HG03442 (cell line): Measurements from ENCODE around the gene CRMP1.
"Not testable (repeated sequence)": the region's sequence is repeated elsewhere in the genome, so short reads cannot be mapped to it uniquely, and the experiment has no call there.

ENCODE experiments used
- ATAC-seq: cut with Tn5 transposase; IDR thresholded peaks from one replicate; pipeline ENCODE4 v1.9.1; 2021; ENCODE audit warnings: mild to moderate bottlenecking, moderate library complexity; ENCODE audit not compliant: unreplicated experiment

The CRMP1 gene

DNA sequence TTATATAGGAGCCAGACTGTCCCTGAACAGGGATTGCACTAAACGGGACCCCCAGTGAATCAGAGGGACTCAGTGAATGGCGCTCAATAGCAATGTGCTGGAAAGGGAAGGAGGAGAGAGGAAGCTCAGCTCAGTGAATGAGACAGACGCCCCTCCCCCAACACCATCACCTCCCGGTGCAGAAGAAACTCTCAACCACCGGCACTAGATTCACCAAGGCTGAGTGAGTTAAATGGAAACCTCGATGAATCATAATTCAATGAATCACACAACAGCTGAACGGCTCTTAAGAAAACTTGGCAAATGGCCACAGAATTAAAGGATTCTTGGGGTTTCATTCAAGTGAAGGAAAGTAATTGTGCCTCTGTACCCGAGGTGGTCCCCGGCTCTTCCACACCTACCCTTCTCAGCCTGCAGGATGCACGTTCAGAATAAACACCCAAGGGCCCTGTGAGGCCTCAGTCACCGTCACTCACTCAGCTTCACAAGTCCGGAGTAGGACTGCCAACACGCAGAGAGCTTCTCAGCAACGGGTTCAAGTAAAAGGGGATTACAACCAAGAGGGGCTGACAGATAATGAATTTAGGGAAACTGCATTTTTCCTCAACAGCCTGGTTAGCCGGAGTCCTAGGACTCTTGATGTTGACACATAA lies 29.3 kb downstream of the CRMP1 start:
- no peak for ATAC-seq

DNA sequence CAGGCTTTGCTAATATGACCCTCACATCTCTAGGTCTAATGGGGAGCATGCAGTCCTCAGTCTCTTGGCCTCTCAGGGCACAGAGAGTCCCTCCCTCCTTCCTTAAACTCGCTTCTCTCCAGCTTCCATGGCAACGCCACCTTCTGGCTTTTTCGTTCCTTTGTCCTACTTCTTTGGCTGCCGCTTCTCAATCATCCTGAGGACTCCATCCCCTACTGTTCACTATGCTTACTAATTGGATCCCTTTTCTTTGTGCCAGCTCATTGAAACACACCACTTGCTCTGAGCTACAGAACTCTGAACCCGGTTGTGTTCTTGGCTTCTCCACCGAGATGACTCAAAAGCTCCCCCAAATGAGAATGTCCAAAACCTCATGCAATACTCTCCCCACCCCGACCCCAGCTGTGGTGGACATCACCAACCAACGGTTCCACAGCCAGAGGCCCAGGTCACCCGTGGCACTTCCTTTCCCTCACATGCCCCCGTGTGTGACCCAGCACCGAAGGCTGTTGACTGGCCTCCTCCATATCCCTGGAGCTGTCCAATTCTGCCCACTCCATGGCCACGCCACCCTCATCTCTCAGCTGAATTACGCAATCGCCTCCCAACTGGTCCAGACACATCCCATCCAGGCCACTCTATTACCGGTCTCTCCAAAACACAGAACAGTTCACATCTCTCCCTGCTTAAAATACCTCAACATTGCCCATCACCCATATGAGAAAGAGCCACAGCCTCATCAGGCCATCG lies 34.7 kb downstream of the CRMP1 start:
- no peak for ATAC-seq

DNA sequence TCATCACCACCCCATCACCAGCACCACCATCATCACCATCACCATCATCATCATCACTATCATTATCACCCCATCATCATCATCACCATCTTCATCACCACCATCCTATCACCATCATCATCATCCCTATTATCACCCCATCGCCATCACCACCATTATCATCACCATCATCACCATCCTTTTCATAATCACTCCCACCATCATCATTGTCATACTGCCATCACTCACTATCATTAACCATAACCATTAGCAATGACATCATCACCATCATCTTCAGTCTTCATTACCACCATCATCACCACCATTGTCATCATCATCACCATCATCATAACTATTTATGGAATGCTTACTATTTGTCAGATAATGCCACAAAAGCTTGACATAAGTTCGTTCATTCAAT lies 35.7 kb downstream of the CRMP1 start:
- ATAC-seq = no peak

DNA sequence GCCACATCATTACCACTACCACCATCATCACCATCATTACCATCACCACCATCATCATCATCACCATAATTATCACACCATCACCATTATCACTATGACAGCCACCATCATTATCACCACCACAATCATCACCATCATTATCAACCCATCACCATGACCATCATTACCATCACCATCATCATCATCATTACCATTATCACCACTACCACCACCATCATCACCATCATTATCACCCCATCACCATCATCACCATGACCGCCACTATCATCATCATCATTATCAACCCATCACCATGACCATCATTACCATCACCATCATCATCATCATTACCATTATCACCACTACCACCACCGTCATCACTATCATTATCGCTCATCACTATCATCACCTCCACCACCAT lies 36.5 kb downstream of the CRMP1 start:
- ATAC-seq = not testable (repeated sequence)

DNA sequence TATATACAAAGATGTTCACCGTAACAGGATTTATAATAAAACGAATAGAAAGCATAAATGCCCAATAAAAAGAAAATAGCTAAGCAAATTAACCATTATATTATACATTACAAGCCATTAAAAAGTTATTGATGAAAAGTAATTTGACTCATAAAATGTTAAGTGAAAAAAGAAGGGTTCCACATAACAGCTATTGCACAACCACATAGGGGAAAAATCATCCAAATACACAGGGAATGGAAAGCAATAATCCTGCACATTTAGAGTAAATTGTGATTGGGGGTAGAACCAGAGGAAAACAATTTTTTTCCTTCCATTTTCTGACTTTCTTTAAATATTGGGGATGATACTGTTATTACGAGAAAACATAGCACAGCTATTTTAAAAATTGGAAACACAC lies 38.0 kb downstream of the CRMP1 start:
- ATAC-seq = no peak

- no peak for ATAC-seq
Measured at GRCh38 chr4:5852523-5853202, 40.2 kb downstream of the CRMP1 start.

DNA sequence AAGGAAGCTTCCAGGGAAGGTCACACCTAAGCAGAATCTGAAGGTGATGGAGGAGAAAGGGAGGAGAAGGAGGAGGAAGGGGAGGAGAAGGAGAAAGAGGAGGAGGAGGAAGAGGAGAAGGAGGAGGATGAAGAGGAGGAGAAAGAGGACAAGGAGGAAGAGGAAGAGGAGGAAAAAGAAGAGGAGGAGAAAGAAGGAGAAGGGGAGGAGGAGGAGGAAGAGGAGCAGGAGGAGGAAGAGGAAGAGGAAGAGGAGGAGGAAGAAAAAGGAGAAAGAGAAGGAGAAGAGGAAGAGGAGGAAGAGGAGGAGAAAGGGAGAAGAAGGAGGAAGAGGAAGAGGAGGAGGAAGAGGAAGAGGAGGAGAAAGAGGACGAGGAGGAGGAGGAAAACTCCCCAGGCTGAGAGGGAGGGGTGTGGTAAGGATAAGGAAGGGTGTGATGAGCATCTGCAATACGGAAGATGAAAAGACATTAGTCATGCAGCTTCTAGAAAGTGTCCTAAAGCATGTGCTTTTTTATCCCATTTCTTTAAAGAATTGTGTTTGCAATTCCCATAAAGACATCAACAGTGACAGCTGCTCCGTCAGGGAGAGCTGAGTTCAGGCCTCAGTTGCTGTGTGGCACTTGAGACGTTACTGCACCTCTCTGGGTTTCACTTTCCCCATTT lies 41.1 kb downstream of the CRMP1 start:
- no peak for ATAC-seq

DNA sequence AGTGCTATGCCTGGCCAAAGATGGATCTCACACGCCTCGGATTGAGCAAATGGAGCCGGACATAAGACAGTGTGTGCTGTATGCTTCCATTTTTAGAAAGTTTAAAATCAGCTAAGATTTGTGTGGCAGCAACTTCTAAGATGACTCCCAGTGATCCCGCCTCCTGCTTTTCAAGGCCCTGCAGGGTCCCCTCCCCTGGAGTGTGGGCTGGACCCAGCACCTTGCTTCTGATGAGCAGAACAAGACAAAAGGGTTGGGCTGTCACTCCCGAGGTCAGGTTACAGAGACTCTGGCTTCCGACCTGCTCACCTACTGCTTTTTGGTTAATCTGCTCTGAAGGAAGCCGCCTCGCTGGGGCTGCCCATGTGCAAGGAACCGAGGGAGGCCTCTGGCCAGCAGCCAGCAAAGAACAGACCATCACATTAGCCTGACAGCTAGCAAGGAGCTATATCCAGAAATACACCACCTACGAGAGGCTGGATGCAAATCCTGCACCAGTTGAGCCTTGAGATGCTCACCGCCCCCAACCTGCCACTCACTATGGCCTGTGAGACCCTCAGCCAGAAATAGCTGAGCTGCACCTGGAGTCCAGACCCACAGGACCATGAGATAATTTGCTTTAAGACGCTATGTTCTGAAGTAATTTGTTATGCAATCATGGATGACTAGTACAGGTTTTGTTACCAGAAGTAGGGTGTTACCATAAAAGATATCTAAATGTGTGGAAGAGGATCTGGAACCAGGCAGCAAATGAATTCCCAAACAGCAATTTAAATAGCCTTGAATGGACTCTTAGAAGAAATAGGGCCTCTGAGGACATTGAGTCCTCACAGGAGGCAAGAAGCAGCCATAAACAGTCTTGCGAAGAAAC lies 47.6 kb downstream of the CRMP1 start:
- ATAC-seq = no peak

DNA sequence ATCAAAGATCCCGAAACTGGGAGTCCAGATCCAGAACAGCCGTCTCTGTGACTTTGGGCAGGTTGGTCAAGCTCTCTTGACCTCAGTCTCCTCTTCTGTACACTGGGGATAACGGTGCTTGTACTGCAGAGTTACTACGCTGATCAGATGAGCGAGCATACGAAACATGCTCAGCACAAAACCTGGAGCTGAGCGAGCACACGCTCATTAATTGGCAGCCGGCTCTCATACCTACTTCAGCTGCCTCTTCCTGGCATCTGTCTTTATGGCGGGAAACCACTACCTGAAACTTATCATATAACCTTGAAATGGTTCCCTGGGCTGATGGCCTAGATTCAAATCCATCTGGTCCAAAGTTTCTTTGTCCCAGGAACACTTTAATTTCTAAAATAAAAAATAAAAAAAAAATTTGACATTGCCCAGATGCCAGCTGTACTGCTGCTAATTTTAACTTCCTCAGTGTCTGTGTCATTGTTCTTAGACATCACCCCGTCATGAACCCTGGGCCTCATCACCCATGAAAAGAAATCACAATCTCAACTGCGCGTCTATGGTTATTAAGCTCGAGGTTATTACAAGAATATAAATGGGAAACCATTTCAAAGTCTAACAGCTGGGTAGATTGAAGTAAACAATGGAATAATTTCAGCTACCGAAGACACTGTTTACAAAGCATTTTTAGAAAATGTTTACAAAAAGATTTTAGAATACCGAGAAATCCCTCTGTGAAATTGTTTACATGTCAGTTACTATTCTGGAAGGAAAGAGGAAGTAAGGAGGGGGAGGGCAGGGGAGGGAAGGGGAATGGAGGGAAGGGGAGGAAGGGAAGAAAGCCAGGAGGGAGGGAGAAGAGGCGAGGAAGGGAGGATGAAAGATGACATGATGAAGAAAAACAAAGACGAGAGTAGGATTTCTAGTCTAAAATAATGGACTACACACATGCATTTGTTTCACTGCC lies 49.0 kb downstream of the CRMP1 start:
- ATAC-seq = no peak

GRCh38 chr4:5842456-5842855 lies 50.4 kb downstream of the CRMP1 start:
- ATAC-seq = no peak

GRCh38 chr4:5839751-5840674 lies 52.9 kb downstream of the CRMP1 start:
- no peak for ATAC-seq

DNA sequence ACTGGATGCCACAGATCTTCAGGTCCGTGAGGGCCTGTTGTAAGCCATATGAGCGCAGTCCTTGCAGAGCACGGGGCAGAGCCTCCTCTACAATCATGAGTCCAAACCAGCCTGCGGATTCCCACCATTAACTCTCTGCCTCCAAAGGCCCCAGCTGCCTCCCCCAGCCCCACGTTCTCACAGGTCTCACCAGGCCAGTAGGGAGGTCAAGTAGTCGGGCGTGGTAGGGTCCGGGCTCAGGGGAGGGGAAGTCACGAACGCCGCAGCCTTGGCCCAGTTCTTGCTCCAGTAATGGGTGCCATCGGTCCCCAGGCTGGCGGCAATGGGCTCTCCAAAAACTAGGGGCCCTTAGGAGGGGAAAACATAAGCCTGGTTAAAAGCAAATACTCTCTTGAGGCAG lies 53.6 kb downstream of the CRMP1 start:
- no peak for ATAC-seq

DNA sequence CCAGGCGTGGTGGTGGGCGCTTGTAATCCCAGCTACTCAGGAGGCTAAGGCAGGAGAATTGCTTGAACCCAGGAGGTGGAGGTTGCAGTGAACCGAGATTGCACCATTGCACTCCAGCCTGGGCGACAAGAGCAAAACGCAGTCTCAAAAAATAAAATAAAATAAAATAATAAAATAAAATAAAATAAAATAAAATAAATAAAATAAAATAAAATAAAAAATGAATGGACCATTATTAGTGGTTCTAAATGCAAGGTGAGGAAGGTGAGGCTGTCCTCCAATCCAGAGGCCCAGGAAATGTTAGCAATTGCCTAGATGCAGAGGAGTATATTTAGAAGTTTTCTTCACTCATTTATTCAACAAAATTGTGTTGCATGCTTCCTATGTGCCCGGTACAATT lies 55.4 kb downstream of the CRMP1 start:
- ATAC-seq = not testable (repeated sequence)

GRCh38 chr4:5836943-5837342 lies 55.9 kb downstream of the CRMP1 start:
- no peak for ATAC-seq

- ATAC-seq = no peak
Measured at GRCh38 chr4:5828005-5828391, 64.9 kb downstream of the CRMP1 start.

DNA sequence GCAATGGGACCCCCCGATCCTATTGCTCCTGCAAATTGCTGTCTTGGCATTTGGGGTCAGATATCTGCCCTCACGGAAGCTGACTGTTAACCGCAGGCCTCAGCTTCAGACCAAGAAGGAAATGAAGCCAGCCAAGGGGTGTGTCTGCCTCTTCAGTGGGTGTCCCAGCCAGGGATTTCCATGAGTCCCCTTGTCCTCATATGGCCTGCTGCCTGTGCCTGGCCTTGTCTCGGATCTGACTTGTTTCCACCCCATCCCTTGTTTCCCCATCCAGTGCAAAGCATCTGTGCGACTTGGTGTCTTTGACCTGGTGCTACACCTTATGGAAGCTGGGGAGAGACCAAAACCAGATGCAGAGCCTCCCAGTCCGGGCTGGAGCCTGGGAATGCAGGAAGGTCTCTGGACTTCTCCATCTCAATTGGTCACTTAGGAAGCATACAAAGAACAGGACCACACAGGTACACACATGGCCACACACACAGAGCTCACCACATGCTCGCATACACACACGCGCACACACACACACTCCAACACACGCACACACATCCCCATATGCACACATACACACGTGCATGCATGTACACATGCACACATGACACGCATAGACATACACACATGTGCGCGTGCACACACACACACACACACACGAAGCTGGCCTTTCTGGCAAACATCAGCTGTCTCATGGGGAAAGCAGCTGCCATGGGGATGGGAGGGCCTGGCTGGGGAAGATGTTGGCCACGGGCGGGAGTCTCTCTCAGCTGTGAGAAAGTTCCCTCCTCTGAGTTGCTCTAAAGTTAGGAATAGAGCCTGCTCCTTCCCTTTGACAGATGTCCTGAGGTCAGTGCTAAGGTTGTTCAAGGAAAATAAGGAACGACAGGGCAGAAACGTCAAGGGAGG lies 65.5 kb downstream of the CRMP1 start:
- ATAC-seq = no peak

GRCh38 chr4:5826437-5827107 lies 66.3 kb downstream of the CRMP1 start:
- no peak for ATAC-seq
